Spinal cord (tissue), 10 donors: ENCODE results near the gene HNRNPF. TPM values are rescaled to one million over a fixed set of nuclear protein-coding genes. Genes with fewer than 3 reads are reported as not detected.
"Not testable (repeated sequence)": the region's sequence is repeated elsewhere in the genome, so short reads cannot be mapped to it uniquely, and the experiment has no call there.

Experiments
- DNase-seq, 6 donors: peaks; one replicate each; pipeline versions ENCODE4 v3.0.0 to v3.0.0-alpha.2; 2013 to 2015; ENCODE audit warnings: low spot score in 6 of 6, low read depth in 4 of 6
- H3K27ac ChIP-seq: one replicate; pipeline ENCODE4 v1.5.1; 2013; ENCODE audit warnings: low read depth, low read length, control low read depth
- H3K27me3 ChIP-seq: one replicate; pipeline ENCODE4 v1.6.1; 2013; ENCODE audit warnings: low read length; ENCODE audit not compliant: control insufficient read depth, insufficient read depth
- H3K36me3 ChIP-seq: one replicate; pipeline ENCODE4 v1.6.1; 2013; ENCODE audit warnings: low read length; ENCODE audit not compliant: control insufficient read depth, insufficient read depth
- H3K4me1 ChIP-seq: one replicate; pipeline ENCODE4 v1.6.1; 2013; ENCODE audit warnings: low read length; ENCODE audit not compliant: control insufficient read depth, insufficient read depth
- H3K4me3 ChIP-seq: one replicate; pipeline ENCODE4 v1.5.1; 2013; ENCODE audit warnings: low read depth, low read length, control low read depth
- H3K9me3 ChIP-seq: one replicate; pipeline ENCODE4 v1.6.1; 2013; ENCODE audit warnings: low read length; ENCODE audit not compliant: control insufficient read depth, insufficient read depth
- WGBS: methylation state at CpG from one replicate; pipeline ENCODE4 v1.1.5; 2013; ENCODE audit warnings: missing lambda C conversion rate; ENCODE audit not compliant: insufficient coverage; 5-methylcytosine and 5-hydroxymethylcytosine counted together
- polyA plus RNA-seq, 2 donors: library from polyadenylated mRNA; unstranded; fragments of 120-200 nt; gene quantifications; one replicate each; pipeline ENCODE4 v1.2.1, GENCODE V29; 2013; ENCODE audit not compliant: insufficient read length in 2 of 2
- total RNA-seq, 2 donors: library from RNA; depleted of rRNA in 1 of 2; stranded (reverse); fragments of 120-200 nt in 1 of 2; fragments of >200 nt in 1 of 2; gene quantifications; one replicate each; pipeline versions ENCODE4 v1.2.3 to v1.2.4, GENCODE V29; 2013 to 2014
- donor health status: healthy.

The HNRNPF gene
- total and polyA plus RNA-seq, 4 donors = 83.9 to 149 (median 123) TPM

DNA sequence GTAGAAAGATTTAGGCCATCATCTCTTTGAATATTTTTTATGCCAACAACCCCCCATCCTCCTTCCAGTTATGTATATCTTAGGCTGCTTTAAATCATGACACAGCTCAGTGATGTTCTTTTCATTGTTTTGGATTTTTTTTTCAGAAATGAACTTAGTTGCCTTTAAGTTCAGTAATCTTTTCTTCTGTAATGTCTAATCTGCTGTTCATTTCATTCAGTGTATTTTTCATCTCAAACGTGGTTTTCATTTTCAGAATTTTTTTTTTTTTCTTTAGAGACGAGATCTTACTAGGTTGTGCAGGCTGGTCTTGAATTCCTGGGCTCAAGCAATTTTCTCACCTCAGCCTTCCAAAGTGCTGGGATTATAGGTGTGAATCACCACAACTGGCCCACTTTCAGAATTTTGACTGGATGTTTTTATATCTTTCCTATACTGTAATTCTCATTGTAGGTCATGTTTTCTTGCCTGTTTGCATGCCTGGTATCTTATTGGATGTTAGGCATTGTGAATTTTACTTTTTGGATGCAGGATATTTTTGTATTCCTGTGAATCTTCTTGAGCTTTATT, 36.0 kb upstream of the HNRNPF start:
- H3K4me3 ChIP-seq = no peak overlapping the region
- no peaks in the 10 kb centered on the region for H3K9me3 ChIP-seq
- no CpG with 5 or more reads among the region's 2 CpGs for WGBS
- no peaks in the 10 kb centered on the region for H3K4me1 ChIP-seq
- peaks cover 19% of the 10 kb centered on the region for H3K36me3 ChIP-seq
- no peak for DNase-seq
- no peak overlapping the region for H3K27ac ChIP-seq
- H3K27me3 ChIP-seq = no peaks in the 10 kb centered on the region

DNA sequence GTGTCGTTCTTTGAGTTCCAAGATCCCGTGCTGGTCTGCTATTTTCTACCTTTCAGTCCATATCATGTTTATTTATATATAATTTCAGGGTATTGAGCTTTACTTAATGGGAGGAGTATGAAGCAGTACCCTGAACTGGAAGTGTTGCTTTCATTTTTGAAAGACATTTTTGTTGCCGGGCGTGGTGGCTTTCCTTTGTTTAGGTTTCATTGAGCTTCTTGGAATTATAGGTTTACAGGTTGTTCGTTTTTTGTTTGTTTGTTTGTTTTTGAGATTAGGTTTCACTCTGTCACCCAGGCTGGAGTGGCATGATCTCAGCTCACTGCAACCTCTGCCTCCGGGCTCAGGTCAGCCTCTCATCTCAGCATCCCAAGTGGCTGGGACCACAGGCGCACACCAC, 35.3 kb upstream of the HNRNPF start:
- H3K27ac ChIP-seq = no peak overlapping the region
- no peaks in the 10 kb centered on the region for H3K9me3 ChIP-seq

DNA sequence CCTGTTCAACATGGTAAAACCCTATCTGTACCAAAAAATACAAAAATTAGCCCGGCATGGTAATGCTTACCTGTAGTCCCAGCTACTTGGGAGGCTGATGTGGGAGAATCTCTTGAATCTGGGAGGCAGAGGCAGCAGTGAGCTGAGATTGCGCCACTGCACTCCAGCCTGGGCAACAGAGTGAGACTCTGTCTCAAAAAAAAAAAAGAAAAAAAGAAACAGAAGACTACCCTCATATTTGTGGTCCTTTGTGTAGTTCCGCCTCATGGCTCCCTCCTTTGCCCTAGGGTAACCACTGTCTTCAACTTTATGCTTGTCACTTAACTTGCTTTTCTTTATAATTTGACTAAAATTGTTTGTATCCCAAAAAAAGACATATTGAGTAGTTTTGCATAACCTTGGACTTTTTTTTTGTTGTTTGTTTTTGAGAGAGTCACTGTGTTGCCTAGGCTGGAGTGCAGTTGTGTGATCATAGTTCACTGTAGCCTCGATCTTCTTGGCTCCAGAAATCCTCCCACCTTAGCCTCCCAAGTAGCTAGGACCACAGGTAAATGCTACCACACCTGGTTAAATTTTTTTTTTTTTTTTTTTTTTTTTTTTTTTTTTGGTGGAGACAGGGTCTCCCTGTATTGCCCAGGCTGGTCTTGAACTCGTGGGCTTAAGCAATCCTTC, 31.6 kb upstream of the HNRNPF start:
- Histone ChIP-seq H3K36me3 (peaks cover 9% of the 10 kb centered on the region), H3K4me1 (peaks cover 16% of the 10 kb centered on the region), H3K27me3 (no peaks in the 10 kb centered on the region), H3K9me3 (no peaks in the 10 kb centered on the region), H3K27ac (no peak overlapping the region), H3K4me3 (no peak overlapping the region)
- no peak for DNase-seq
- WGBS = 92% methylated on average over 2 of the region's 5 CpGs

More for the DNA sequence above, 35.3 kb upstream of the HNRNPF start:
- H3K27me3 ChIP-seq = no peaks in the 10 kb centered on the region
- H3K36me3 ChIP-seq = peaks cover 19% of the 10 kb centered on the region
- DNase-seq = no peak
- 83% methylated on average over 1 of the region's 7 CpGs for WGBS
- H3K4me3 ChIP-seq = no peak overlapping the region
- no peaks in the 10 kb centered on the region for H3K4me1 ChIP-seq

DNA sequence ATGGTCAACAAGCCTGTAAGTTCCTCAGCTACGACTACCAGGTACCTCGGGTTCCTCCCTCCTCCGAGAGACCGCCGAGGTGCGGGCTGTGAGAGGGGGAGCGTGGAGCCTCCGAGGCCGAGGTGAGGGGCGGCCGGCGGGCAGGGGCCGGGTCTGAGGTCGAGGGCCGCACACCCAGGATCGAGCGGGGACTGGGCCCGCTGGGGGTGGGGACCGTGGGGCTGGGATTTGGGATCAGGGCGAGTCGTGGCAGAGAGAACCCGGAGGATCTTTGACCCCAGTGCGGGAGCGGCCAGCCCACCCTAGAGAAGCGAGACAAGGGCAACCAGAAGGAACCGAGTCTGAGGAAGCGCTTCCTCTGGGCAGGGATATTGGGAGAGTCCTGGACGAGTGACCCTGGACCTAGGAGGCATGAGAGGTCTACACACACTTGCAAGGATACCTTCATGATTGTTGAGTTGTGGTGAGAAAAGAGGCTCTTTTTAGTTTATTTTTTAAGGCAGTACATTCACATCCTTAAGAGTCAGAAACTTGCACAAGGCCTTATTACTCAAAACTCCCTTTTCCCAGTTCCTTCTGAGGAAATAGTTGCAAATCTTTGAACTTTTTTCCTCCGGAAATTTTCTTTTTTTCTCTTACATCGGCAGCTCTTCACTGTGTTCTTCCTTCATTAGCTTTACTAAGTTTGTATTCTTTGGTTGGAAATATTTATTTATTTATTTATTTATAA, 28.3 kb upstream of the HNRNPF start:
- H3K27ac ChIP-seq = peak overlapping the region; percentile 96
- H3K27me3 ChIP-seq = no peaks in the 10 kb centered on the region
- DNase-seq = no peak
- 4% methylated on average over 21 of the region's 30 CpGs for WGBS
- no peaks in the 10 kb centered on the region for H3K9me3 ChIP-seq
- peaks cover 19% of the 10 kb centered on the region for H3K4me1 ChIP-seq
- peaks cover 3% of the 10 kb centered on the region for H3K36me3 ChIP-seq
- peak overlapping the region; percentile 83 for H3K4me3 ChIP-seq

DNA sequence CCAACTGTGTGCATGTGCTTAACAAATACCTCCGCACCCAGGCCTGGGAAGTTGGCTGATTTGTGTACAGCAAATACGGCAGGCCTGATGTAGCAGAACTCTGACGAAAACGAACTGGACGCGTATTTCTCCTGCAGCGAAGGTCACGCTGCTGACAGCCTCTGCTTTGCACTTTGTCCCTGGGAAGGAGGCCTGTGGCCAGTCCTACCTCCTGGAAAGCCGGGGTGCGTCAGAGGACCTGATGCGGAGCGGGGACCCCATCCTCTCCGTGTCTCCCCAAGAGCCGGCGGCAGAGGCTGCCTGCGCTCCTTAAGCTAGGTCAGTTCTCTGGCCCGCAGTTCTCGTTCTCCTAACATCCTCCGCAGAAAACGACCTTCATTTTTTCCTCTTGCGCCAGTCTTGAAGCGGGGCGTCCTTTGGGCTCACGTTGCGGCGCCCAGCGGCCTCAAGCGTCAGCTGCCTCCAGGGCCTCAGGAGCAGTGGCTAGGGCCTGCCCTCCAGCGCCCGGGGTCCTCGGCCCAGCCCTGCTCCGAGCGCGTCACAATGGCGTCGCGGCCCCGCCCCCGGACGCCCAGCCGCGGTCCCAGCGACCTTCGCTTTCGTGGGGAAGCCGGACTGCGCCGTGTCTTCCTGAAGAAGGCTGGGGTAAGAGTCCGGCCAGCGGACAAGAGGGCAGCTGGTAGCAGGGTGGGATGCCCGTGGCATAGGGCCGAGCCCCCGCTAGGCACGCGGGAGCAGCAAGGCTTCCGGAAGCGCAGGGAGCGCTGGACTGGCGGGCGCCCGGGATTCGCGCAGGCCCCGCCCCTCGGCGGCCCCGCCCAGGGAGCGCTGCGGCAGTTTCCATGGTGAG, 27.5 kb upstream of the HNRNPF start, which contains the start of gene ZNF487:
Gene ZNF487 (plus strand): TSS at position 821 of the 850 bp plus-strand sequence. CDS start 38,703 bp downstream, outside the sequence.
- H3K27me3 ChIP-seq = no peaks in the 10 kb centered on the region

DNA sequence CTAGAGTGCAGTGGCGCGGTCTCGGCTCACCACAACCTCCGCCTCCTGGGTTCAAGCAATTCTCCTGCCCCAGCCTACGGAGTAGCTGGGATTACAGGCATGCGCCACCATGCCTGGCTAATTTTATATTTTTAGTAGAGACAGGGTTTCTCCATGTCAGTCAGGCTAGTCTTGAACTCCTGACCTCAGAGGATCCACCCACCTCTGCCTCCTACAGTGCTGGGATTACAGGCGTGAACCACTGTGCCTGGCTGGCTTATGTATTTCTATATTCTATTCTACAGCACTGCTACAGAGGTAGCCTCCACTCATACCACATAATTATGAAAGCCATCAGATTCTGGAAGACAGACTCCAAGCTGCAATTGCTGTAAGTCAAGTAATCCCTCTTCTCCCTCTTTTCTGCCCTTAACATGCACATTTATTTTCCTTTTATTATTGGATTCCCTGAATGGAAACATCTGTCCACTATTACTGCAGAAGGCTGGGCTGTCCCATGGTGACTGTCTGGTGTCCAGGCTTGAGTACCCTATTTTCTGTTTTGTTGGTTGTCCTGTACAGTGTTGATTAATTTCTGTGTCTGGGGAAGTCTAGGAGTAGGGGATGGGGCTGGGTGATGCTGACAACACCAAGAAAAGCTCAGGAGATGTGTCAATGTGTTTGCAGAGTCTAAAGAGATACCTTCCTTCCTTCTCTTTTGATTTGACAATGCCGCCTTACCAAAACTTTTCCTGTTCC, 22.1 kb upstream of the HNRNPF start:
- H3K4me3 ChIP-seq = no peak overlapping the region
- peaks cover 3% of the 10 kb centered on the region for H3K36me3 ChIP-seq
- 86% methylated on average over 2 of the region's 8 CpGs for WGBS
- H3K27me3 ChIP-seq = no peaks in the 10 kb centered on the region
- H3K27ac ChIP-seq = no peak overlapping the region
- no peaks in the 10 kb centered on the region for H3K9me3 ChIP-seq
- peaks cover 8% of the 10 kb centered on the region for H3K4me1 ChIP-seq
- DNase-seq = no peak

More for the DNA sequence above, 27.5 kb upstream of the HNRNPF start, which contains the start of gene ZNF487:
- under 1% methylated on average over 69 of the region's 69 CpGs for WGBS
- peak; percentile 76 to 95 (median 80) for DNase-seq
- peak within 1 kb of the TSS; percentile 83 for H3K4me3 ChIP-seq
- peaks cover 3% of the 10 kb centered on the region for H3K36me3 ChIP-seq
- H3K9me3 ChIP-seq = no peaks in the 10 kb centered on the region
- H3K27ac ChIP-seq = peak within 1 kb of the TSS; percentile 96
- peaks cover 19% of the 10 kb centered on the region for H3K4me1 ChIP-seq

DNA sequence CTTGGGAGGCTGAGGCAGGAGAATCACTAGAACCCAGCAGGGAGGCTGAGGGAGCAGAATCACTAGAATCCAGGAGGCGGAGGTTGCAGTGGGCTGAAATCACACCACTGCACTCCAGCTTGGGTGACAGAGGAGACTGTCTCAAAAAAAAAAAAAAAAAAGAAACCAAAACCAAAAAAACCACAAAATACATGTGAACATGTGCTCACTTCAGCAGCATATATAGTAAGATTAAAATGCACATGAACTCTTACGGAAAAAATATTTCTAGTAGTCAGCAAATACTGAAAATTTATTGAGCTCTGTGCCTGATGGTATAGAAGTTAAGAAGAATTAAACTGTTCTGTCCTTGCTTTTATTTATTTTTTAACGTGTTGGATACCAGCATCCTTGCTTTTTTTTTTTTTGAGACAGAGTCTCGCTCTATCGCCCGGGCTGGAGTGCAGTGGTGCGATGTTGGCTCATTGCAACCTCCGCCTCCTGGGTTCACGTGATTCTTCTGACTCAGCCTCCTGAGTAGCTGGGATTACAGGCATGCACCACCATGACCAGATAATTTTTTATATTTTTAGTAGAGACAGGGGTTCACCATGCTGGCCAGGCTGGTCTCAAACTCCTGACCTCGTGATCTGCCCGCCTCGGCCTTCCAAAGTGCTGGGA, 18.3 kb upstream of the HNRNPF start:
- Histone ChIP-seq H3K27me3 (no peaks in the 10 kb centered on the region), H3K36me3 (no peaks in the 10 kb centered on the region), H3K4me1 (no peaks in the 10 kb centered on the region), H3K4me3 (no peak overlapping the region), H3K27ac (no peak overlapping the region), H3K9me3 (no peaks in the 10 kb centered on the region)
- DNase-seq = no peak
- 86% methylated on average over 8 of the region's 12 CpGs for WGBS

DNA sequence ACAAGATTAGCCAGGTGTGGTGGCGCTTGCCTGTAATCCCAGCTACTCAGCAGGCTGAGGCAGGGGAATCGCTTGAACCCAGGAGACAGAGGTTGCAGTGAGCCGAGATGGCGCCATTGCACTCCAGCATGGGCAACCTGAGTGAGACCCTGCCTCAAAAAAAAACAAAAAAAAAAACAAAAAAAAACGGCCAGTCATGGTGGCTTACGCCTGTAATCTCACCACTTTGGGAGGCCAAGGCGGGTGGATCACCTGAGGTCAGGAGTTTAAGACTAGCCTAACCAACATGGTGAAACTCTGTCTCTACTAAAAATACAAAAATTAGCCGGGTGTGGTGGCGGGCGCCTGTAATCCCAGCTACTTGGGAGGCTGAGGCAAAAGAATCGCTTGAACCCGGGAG, 17.5 kb upstream of the HNRNPF start:
- not testable (repeated sequence) for H3K4me3 ChIP-seq, DNase-seq, H3K27ac ChIP-seq, H3K27me3 ChIP-seq, H3K9me3 ChIP-seq, H3K36me3 ChIP-seq, H3K4me1 ChIP-seq
- WGBS = 96% methylated on average over 7 of the region's 12 CpGs
